Heart left ventricle (tissue), 13 donors: ENCODE results near the gene NTHL1.

ENCODE experiments used
- CTCF ChIP-seq, 12 donors: fragments of 200-600 bp; sonication (generic) in 4 of 12; IDR thresholded peaks; one replicate each; pipeline versions ENCODE4 v1.5.0 to v1.8.0; 2018 to 2022; ENCODE audit warnings: antibody characterized with exemption in 12 of 12, mild to moderate bottlenecking in 5 of 12
- POLR2A ChIP-seq, 2 donors: fragments of 450-650 bp; IDR thresholded peaks; one replicate each; pipeline ENCODE4 v1.6.1; 2017; ENCODE audit warnings: antibody characterized with exemption in 2 of 2, mild to moderate bottlenecking in 2 of 2, moderate library complexity in 2 of 2
- donor health status: ischemic (EF 13 %, LVEDD 7.1; RV severe dilation, severe dysfunction).
- donor health status: DM: no; HTN: yes; CAD: no.
- donor health status: DM: no; HTN: no; CAD: no.
- donor health status: ischemic (EF 25% LVEDD 6.9; RV normal size, moderate dysfunction).
- donor health status: ischemic (EF 25% LVEDD 5.7; RV mildly dilated, moderate dysfunction).
- donor health status: ischemic (EF 35%, LVEDD 5.7; RV mildly dilated, moderate dysfunction).
- donor health status: nonischemic (EF 11% LVEDD 7.7; RV severe dilation, severe dysfunction).
- donor health status: DM: yes; HTN: yes; CAD: no.
- donor health status: PGD.
- donor health status: ischemic (EF 29% LVEDD 5.4; RV normal size, mild dysfunction).
- donor health status: nonischemic (EF 23%, LVEDD 6.1; RV moderate dilation, normal function).

GRCh38 chr16:2066139-2066538 is 18.5 kb upstream of the NTHL1 start:
- TF ChIP-seq CTCF (IDR thresholded peaks at IDR 0.05) (no peak), POLR2A (IDR thresholded peaks at IDR 0.05) (no peak)
